Sigmoid colon (tissue), 7 donors: ENCODE data around the gene ZNF280C. TPM values are rescaled to one million over a fixed set of nuclear protein-coding genes. Genes with fewer than 3 reads are reported as not detected.

Experiments used
- DNase-seq: peaks from one replicate; pipeline ENCODE4 v3.0.0-alpha.2; 2019
- H3K27ac ChIP-seq, 4 donors: fragments of 200-600 bp; sonication (generic); one replicate each; pipeline ENCODE4 v1.5.1; 2016 to 2019; ENCODE audit warnings: mild to moderate bottlenecking in 1 of 4
- H3K27me3 ChIP-seq, 3 donors: fragments of 200-600 bp; sonication (generic); one replicate each; pipeline ENCODE4 v1.5.1; 2019; ENCODE audit warnings: mild to moderate bottlenecking in 1 of 3
- H3K36me3 ChIP-seq, 4 donors: fragments of 200-600 bp; sonication (generic); one replicate each; pipeline ENCODE4 v1.5.1; 2016 to 2019
- H3K4me1 ChIP-seq, 4 donors: fragments of 200-600 bp; sonication (generic); one replicate each; pipeline ENCODE4 v1.5.1; 2017 to 2019
- H3K4me3 ChIP-seq, 4 donors: fragments of 200-600 bp; sonication (generic); one replicate each; pipeline ENCODE4 v1.5.1; 2017 to 2019; ENCODE audit warnings: mild to moderate bottlenecking in 2 of 4, moderate library complexity in 1 of 4
- H3K9me3 ChIP-seq, 4 donors: fragments of 200-600 bp in 3 of 4; sonication (generic) in 3 of 4; one replicate each; pipeline versions ENCODE4 v1.5.1 to v1.6.1; 2013 to 2019
- CTCF ChIP-seq, 4 experiments: fragments of 450-650 bp in 3 of 4; fragments of 200-600 bp in 1 of 4; IDR thresholded peaks; one replicate each; pipeline ENCODE4 v1.5.1; 2016 to 2019; ENCODE audit warnings: antibody characterized with exemption in 4 of 4, mild to moderate bottlenecking in 3 of 4, moderate library complexity in 2 of 4
- EP300 ChIP-seq, 4 donors: sonication (generic); formaldehyde crosslinking; IDR thresholded peaks; one replicate each; pipeline ENCODE4 v1.6.1; 2017; ENCODE audit warnings: antibody characterized with exemption in 4 of 4
- POLR2A ChIP-seq, 2 donors: fragments of 450-650 bp; IDR thresholded peaks; one replicate each; pipeline ENCODE4 v1.6.1; 2016; ENCODE audit warnings: antibody characterized with exemption in 2 of 2, mild to moderate bottlenecking in 2 of 2, moderate library complexity in 2 of 2
- POLR2AphosphoS5 ChIP-seq, 4 donors: sonication (generic); formaldehyde crosslinking; IDR thresholded peaks; one replicate each; pipeline ENCODE4 v1.6.1; 2017; ENCODE audit warnings: antibody characterized with exemption in 4 of 4
- WGBS, 2 donors: extraction: QIAGEN DNeasy Blood & Tissue Kit; methylation state at CpG; one replicate each; pipeline ENCODE4 v1.1.7; 2013; 5-methylcytosine and 5-hydroxymethylcytosine counted together
- intact Hi-C: fragments of 100-400 bp; cut with DNase I; formaldehyde crosslinking; loops from one replicate; pipeline ENCODE4 v1.15.1; 2023
- polyA plus RNA-seq, 3 donors: library from polyadenylated mRNA; stranded (reverse); fragments of 200-250 nt; gene quantifications; one replicate each; pipeline ENCODE4 v1.2.3, GENCODE V29; 2013
- total RNA-seq, 4 donors: library from RNA; depleted of rRNA; stranded (reverse); fragments of >200 nt; gene quantifications; one replicate each; pipeline ENCODE4 v1.1.0, GENCODE V29; 2016
- donor health status: healthy with polysubstance abuse.
- donor health status: Bipolar disorder and iron deficiency.
- donor health status: healthy.

The ZNF280C gene
- total and polyA plus RNA-seq, 7 donors, result under 0.01 to 6.4 (median 5.3) TPM

- intact Hi-C loops, result no loop called here
- no peaks in the 10 kb centered on the region for H3K36me3 ChIP-seq
- H3K4me1 ChIP-seq, result peaks cover 2 to 19% (median 12%) of the 10 kb centered on the region in 4 donors
- H3K9me3 ChIP-seq, result no peaks in the 10 kb centered on the region
- peak; percentile 96 for DNase-seq
- H3K27me3 ChIP-seq, result no peaks in the 10 kb centered on the region
- no peak for TF ChIP-seq EP300 (IDR thresholded peaks at IDR 0.05)
- peak; percentile 52 to 60 for TF ChIP-seq POLR2A (IDR thresholded peaks at IDR 0.05)
- peak; percentile 69 to 81 (median 76) for TF ChIP-seq POLR2AphosphoS5 (IDR thresholded peaks at IDR 0.05)
- peak within 1 kb of the TSS; percentile 50 to 60 (median 58) for H3K4me3 ChIP-seq
- WGBS, 2 donors, result 0% methylated on average over 50 of the region's 50 CpGs
- H3K27ac ChIP-seq, result peak within 1 kb of the TSS; percentile 85 to 92 (median 88)
These were observed 102.8 kb downstream of the ZNF280C start, which contains the start of gene AIFM1 for GRCh38 chrX:130165703-130166502. Gene AIFM1 (minus strand): TSS chrX:130165841. CDS start chrX:130165656, 185 bp downstream.

- peak overlapping the region; percentile 85 to 92 (median 88) for H3K27ac ChIP-seq
- H3K9me3 ChIP-seq, result no peaks in the 10 kb centered on the region
- H3K4me3 ChIP-seq, result peak overlapping the region; percentile 50 to 60 (median 58)
- TF ChIP-seq POLR2A (IDR thresholded peaks at IDR 0.05), result no peak
- TF ChIP-seq EP300 (IDR thresholded peaks at IDR 0.05), result no peak
- no peak for TF ChIP-seq POLR2AphosphoS5 (IDR thresholded peaks at IDR 0.05)
- TF ChIP-seq CTCF (IDR thresholded peaks at IDR 0.05), result no peak
- H3K27me3 ChIP-seq, result no peaks in the 10 kb centered on the region
- 0% methylated on average over 32 of the region's 32 CpGs for WGBS, 2 donors
- no peak for DNase-seq
- intact Hi-C loops, result no loop called here
- H3K36me3 ChIP-seq, result no peaks in the 10 kb centered on the region
- peaks cover 2 to 16% (median 10%) of the 10 kb centered on the region in 4 donors for H3K4me1 ChIP-seq
These were observed 103.5 kb downstream of the ZNF280C start for GRCh38 chrX:130165181-130165702.

- WGBS, 2 donors, result 30 to 67% methylated on average over 2 of the region's 2 CpGs
- intact Hi-C loops, result loop anchor here (5.0 kb wide), 1 partner anchor 41 kb away; no protein-coding TSS in a partner anchor
- no peak overlapping the region for H3K27ac ChIP-seq
- no peak overlapping the region for H3K4me3 ChIP-seq
- H3K27me3 ChIP-seq, result no peaks in the 10 kb centered on the region
- H3K36me3 ChIP-seq, result no peaks in the 10 kb centered on the region
- DNase-seq, result no peak
- no peak for TF ChIP-seq EP300 (IDR thresholded peaks at IDR 0.05)
- no peaks in the 10 kb centered on the region for H3K9me3 ChIP-seq
- H3K4me1 ChIP-seq, result peaks cover 2 to 16% (median 10%) of the 10 kb centered on the region in 4 donors
These were observed 105.3 kb downstream of the ZNF280C start for GRCh38 chrX:130163398-130163797.

GRCh38 chrX:130162094-130162735 lies 106.5 kb downstream of the ZNF280C start:
- WGBS, 2 donors, result 66 to 74% methylated on average over 6 of the region's 6 CpGs
- H3K4me1 ChIP-seq, result peaks cover 2 to 16% (median 10%) of the 10 kb centered on the region in 4 donors
- no peak overlapping the region for H3K4me3 ChIP-seq
- no peaks in the 10 kb centered on the region for H3K27me3 ChIP-seq
- no peak for DNase-seq
- TF ChIP-seq POLR2AphosphoS5 (IDR thresholded peaks at IDR 0.05) (no peak), EP300 (IDR thresholded peaks at IDR 0.05) (no peak), CTCF (IDR thresholded peaks at IDR 0.05) (no peak), POLR2A (IDR thresholded peaks at IDR 0.05) (no peak)
- intact Hi-C loops, result loop anchor here (5.0 kb wide), 1 partner anchor 40 kb away; no protein-coding TSS in a partner anchor
- H3K9me3 ChIP-seq, result no peaks in the 10 kb centered on the region
- no peak overlapping the region for H3K27ac ChIP-seq
- no peaks in the 10 kb centered on the region for H3K36me3 ChIP-seq

GRCh38 chrX:130159776-130160175 lies 108.9 kb downstream of the ZNF280C start:
- no peaks in the 10 kb centered on the region for H3K27me3 ChIP-seq
- H3K9me3 ChIP-seq, result no peaks in the 10 kb centered on the region
- TF ChIP-seq POLR2AphosphoS5 (IDR thresholded peaks at IDR 0.05), result no peak
- TF ChIP-seq EP300 (IDR thresholded peaks at IDR 0.05), result no peak
- TF ChIP-seq CTCF (IDR thresholded peaks at IDR 0.05), result no peak
- no peak for TF ChIP-seq POLR2A (IDR thresholded peaks at IDR 0.05)
- H3K4me1 ChIP-seq, result peaks cover 0 to 8% (median 6%) of the 10 kb centered on the region in 4 donors
- 50 to 85% methylated on average over 4 of the region's 4 CpGs for WGBS, 2 donors
- no peak overlapping the region for H3K4me3 ChIP-seq
- H3K36me3 ChIP-seq, result no peaks in the 10 kb centered on the region
- H3K27ac ChIP-seq, result no peak overlapping the region
- intact Hi-C loops, result loop anchor here (5.0 kb wide), 1 partner anchor 37 kb away; no protein-coding TSS in a partner anchor
- DNase-seq, result no peak
